Uterus (tissue), 4 donors: ENCODE measurements around the gene ENO2. TPM values are rescaled to one million over a fixed set of nuclear protein-coding genes. Genes with fewer than 3 reads are reported as not detected.
A peak's percentile ranks its signal among the peaks of the same experiment; 100 is the strongest.

Experiments used
- DNase-seq, 2 donors: peaks; one replicate each; pipeline ENCODE4 v3.0.0-alpha.2; 2019 to 2020
- H3K27ac ChIP-seq, 2 donors: fragments of 200-600 bp; sonication (generic); 1 replicate in 1 of 2; 2 replicates in 1 of 2; pipeline ENCODE4 v1.5.1; 2016 to 2018
- H3K27me3 ChIP-seq, 2 donors: fragments of 200-600 bp; sonication (generic); one replicate each; pipeline ENCODE4 v1.5.1; 2018 to 2019; ENCODE audit warnings: control low read depth in 1 of 2
- H3K36me3 ChIP-seq, 2 donors: fragments of 200-600 bp; sonication (generic); one replicate each; pipeline ENCODE4 v1.5.1; 2019; ENCODE audit warnings: control low read depth in 1 of 2
- H3K4me1 ChIP-seq, 2 donors: fragments of 200-600 bp; sonication (generic); one replicate each; pipeline ENCODE4 v1.5.1; 2018 to 2019; ENCODE audit warnings: control low read depth in 1 of 2
- H3K4me3 ChIP-seq, 2 donors: fragments of 200-600 bp; sonication (generic); 1 replicate in 1 of 2; 2 replicates in 1 of 2; pipeline ENCODE4 v1.5.1; 2018 to 2019; ENCODE audit warnings: mild to moderate bottlenecking in 1 of 2
- H3K9me3 ChIP-seq, 2 donors: fragments of 200-600 bp; sonication (generic); one replicate each; pipeline ENCODE4 v1.5.1; 2019; ENCODE audit warnings: control low read depth in 1 of 2
- POLR2A ChIP-seq, 2 donors: fragments of 450-650 bp; IDR thresholded peaks; one replicate each; pipeline ENCODE4 v1.6.1; 2016; ENCODE audit warnings: antibody characterized with exemption in 2 of 2, mild to moderate bottlenecking in 1 of 2, moderate library complexity in 1 of 2
- intact Hi-C: fragments of 100-400 bp; cut with DNase I; formaldehyde crosslinking; loops from one replicate; pipeline ENCODE4 v1.15.1; 2023; ENCODE audit warnings: low total_unique reads
- total RNA-seq, 4 donors: library from RNA; depleted of rRNA in 3 of 4; stranded (reverse); fragments of >200 nt in 3 of 4; gene quantifications; one replicate each; pipeline versions ENCODE4 v1.1.0 to v1.2.4, GENCODE V29; 2014 to 2023
- TF ChIP-seq, protein P1 (sequence below), 4 experiments: fragments of 200-600 bp in 2 of 4; fragments of 450-650 bp in 2 of 4; sonication (generic) in 2 of 4; IDR thresholded peaks; one replicate each; pipeline ENCODE4 v1.5.1; 2016 to 2019; ENCODE audit warnings: antibody characterized with exemption in 4 of 4, mild to moderate bottlenecking in 2 of 4, moderate library complexity in 1 of 4
- donor health status: DM: yes; HTN: yes; CAD: no.

The ENO2 gene
- total RNA-seq, 4 donors from 2014 or later = 9.7 to 84.7 (median 24.4) TPM

DNA sequence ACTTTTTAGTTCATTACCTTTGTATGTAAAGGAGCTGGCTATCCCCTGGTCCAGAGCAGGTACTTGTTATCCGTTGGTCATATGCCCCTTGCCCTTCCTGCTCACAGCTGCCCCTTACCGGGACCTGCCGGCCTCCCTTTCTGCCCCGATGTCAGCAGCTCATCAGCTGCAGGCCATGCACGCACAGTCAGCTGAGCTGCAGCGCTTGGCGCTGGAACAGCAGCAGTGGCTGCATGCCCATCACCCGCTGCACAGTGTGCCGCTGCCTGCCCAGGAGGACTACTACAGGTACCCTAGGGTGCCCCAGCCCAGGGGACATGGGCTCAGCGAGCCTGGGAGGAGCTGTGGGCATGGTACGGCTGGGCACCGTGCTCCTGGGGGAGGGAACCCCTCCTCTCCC lies 26.9 kb downstream of the ENO2 start:
- no peaks in the 10 kb centered on the region for H3K27me3 ChIP-seq
- TF ChIP-seq POLR2A (IDR thresholded peaks at IDR 0.05) = no peak
- TF ChIP-seq, protein P1, sequence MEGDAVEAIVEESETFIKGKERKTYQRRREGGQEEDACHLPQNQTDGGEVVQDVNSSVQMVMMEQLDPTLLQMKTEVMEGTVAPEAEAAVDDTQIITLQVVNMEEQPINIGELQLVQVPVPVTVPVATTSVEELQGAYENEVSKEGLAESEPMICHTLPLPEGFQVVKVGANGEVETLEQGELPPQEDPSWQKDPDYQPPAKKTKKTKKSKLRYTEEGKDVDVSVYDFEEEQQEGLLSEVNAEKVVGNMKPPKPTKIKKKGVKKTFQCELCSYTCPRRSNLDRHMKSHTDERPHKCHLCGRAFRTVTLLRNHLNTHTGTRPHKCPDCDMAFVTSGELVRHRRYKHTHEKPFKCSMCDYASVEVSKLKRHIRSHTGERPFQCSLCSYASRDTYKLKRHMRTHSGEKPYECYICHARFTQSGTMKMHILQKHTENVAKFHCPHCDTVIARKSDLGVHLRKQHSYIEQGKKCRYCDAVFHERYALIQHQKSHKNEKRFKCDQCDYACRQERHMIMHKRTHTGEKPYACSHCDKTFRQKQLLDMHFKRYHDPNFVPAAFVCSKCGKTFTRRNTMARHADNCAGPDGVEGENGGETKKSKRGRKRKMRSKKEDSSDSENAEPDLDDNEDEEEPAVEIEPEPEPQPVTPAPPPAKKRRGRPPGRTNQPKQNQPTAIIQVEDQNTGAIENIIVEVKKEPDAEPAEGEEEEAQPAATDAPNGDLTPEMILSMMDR (IDR thresholded peaks at IDR 0.05) = no peak
- H3K4me1 ChIP-seq = peaks cover 9 to 15% of the 10 kb centered on the region in 2 donors
- intact Hi-C loops = loop anchor here (10.0 kb wide), 1 partner anchor 174 kb away; no protein-coding TSS in a partner anchor
- peak overlapping the region in 1 of 2 donors; percentile 94 for H3K27ac ChIP-seq
- H3K4me3 ChIP-seq = no peak overlapping the region
- no peak for DNase-seq
- H3K9me3 ChIP-seq = no peaks in the 10 kb centered on the region
- no peaks in the 10 kb centered on the region for H3K36me3 ChIP-seq

DNA sequence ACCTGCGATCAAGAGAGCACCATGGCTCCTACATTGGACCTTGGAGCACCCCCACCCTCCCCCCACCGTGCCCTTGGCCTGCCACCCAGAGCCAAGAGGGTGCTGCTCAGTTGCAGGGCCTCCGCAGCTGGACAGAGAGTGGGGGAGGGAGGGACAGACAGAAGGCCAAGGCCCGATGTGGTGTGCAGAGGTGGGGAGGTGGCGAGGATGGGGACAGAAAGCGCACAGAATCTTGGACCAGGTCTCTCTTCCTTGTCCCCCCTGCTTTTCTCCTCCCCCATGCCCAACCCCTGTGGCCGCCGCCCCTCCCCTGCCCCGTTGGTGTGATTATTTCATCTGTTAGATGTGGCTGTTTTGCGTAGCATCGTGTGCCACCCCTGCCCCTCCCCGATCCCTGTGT lies 27.4 kb downstream of the ENO2 start:
- Histone ChIP-seq H3K27me3 (no peaks in the 10 kb centered on the region), H3K9me3 (no peaks in the 10 kb centered on the region), H3K27ac (peak overlapping the region in 1 of 2 donors; percentile 94), H3K36me3 (no peaks in the 10 kb centered on the region), H3K4me3 (no peak overlapping the region), H3K4me1 (peaks cover 9 to 15% of the 10 kb centered on the region in 2 donors)
- DNase-seq = peak in 1 of 2 donors; percentile 55
- intact Hi-C loops = loop anchor here (10.0 kb wide), 1 partner anchor 173 kb away; no protein-coding TSS in a partner anchor
- TF ChIP-seq, protein P1 (IDR thresholded peaks at IDR 0.05) = no peak
- TF ChIP-seq POLR2A (IDR thresholded peaks at IDR 0.05) = no peak

DNA sequence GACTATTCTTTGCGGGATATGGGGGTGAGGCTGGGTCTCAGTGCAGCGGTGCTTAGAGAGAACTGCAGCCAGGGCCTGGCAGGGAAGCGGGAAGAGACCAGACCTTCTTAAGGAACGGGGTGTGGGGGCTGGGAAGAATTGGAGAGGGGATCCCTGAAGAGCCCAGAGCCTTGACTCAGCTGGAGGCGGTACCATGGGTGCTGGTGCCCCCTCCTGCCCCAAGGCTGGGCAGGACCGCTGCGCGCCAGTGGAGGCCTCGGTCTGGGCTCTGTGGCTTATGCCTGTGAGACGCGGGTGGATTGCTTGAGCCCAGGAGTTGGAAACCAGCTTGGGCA lies 27.9 kb downstream of the ENO2 start:
- DNase-seq = peak in 1 of 2 donors; percentile 45
- Histone ChIP-seq H3K27ac (peak overlapping the region; percentile 93 to 94), H3K27me3 (no peaks in the 10 kb centered on the region), H3K4me3 (no peak overlapping the region), H3K36me3 (no peaks in the 10 kb centered on the region), H3K4me1 (peaks cover 9 to 15% of the 10 kb centered on the region in 2 donors), H3K9me3 (no peaks in the 10 kb centered on the region)
- intact Hi-C loops = loop anchor here (10.0 kb wide), 1 partner anchor 173 kb away; no protein-coding TSS in a partner anchor
- no peak for TF ChIP-seq POLR2A (IDR thresholded peaks at IDR 0.05)
- TF ChIP-seq, protein P1 (IDR thresholded peaks at IDR 0.05) = no peak

DNA sequence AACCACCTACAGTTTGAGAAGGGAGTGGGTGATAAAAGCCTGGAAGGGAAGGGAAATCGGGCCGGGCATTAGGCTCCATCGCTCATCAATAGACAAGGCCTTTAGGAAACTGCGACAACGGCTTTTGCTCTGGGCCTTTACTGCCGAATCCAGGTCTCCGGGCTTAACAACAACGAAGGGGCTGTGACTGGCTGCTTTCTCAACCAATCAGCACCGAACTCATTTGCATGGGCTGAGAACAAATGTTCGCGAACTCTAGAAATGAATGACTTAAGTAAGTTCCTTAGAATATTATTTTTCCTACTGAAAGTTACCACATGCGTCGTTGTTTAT lies 29.0 kb downstream of the ENO2 start:
- peak; percentile 81 to 93 for DNase-seq
- intact Hi-C loops = loop anchor here (10.0 kb wide), 1 partner anchor 171 kb away; no protein-coding TSS in a partner anchor
- H3K27me3 ChIP-seq = no peaks in the 10 kb centered on the region
- peak overlapping the region; percentile 74 to 80 for H3K4me3 ChIP-seq
- H3K27ac ChIP-seq = peak overlapping the region; percentile 93 to 94
- TF ChIP-seq, protein P1 (IDR thresholded peaks at IDR 0.05) = no peak
- TF ChIP-seq POLR2A (IDR thresholded peaks at IDR 0.05) = peak; percentile 35 to 75
- H3K9me3 ChIP-seq = no peaks in the 10 kb centered on the region
- peaks cover 6 to 13% of the 10 kb centered on the region in 2 donors for H3K4me1 ChIP-seq
- H3K36me3 ChIP-seq = no peaks in the 10 kb centered on the region

DNA sequence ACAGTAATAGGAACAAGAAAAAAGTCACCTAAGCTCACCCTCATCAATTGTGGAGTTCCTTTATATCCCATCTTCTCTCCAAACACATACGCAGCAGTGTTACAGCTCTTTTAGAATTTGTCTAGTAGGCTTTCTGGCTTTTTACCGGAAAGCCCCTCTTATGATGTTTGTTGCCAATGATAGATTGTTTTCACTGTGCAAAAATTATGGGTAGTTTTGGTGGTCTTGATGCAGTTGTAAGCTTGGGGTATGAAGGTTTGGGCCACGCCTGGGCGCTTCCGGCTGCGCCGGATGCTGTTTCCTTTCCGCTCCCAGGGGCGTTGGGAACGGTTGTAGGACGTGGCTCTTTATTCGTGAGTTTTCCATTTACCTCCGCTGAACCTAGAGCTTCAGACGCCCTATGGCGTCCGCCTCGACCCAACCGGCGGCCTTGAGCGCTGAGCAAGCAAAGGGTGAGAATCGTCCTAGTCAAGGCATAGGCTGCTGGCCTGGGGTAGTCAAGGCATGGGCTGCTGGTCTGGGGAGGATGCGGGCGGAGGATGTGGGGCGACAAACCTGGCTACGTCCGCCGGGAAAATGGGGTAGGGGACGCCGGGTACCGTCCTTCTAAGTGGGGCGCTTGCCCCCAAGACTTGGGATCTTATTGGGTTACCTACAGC lies 29.5 kb downstream of the ENO2 start, which contains the start of the genes C12orf57 and RNU7-1:
Gene C12orf57 (plus strand): TSS at position 301 of the 659 bp plus-strand sequence. CDS start 100 bp downstream, at position 401.
Gene RNU7-1 (plus strand): TSS at position 95 of the 659 bp plus-strand sequence.
- peak within 1 kb of the TSS; percentile 93 to 94 for H3K27ac ChIP-seq
- H3K9me3 ChIP-seq = no peaks in the 10 kb centered on the region
- H3K36me3 ChIP-seq = no peaks in the 10 kb centered on the region
- TF ChIP-seq, protein P1 (IDR thresholded peaks at IDR 0.05) = peak in 1 of 4 experiments; percentile 9
- peak in 1 of 2 donors; percentile 57 for TF ChIP-seq POLR2A (IDR thresholded peaks at IDR 0.05)
- H3K4me1 ChIP-seq = peaks cover 4 to 8% of the 10 kb centered on the region in 2 donors
- peak; percentile 79 for DNase-seq
- peak within 1 kb of the TSS; percentile 74 to 80 for H3K4me3 ChIP-seq
- H3K27me3 ChIP-seq = no peaks in the 10 kb centered on the region
- intact Hi-C loops = loop anchor here (10.0 kb wide), 1 partner anchor 171 kb away; no protein-coding TSS in a partner anchor
